Pancreas (tissue), 10 donors: ENCODE measurements around the gene SIRT2. TPM values are rescaled to one million over a fixed set of nuclear protein-coding genes. Genes with fewer than 3 reads are reported as not detected.

Source experiments
- ATAC-seq, 4 donors: fragments of 200-7000 bp; cut with Tn5 transposase; one replicate each; pipeline versions ENCODE4 v1.8.0 to v1.9.1; 2020; ENCODE audit warnings: mild to moderate bottlenecking in 4 of 4, moderate library complexity in 4 of 4
- DNase-seq, 6 donors: peaks; one replicate each; pipeline ENCODE4 v3.0.0-alpha.2; 2020
- FAIRE-seq: peaks from 2 replicates; lab custom pipeline; 2012; peaks lifted over from hg19 to GRCh38; lab: Jason Lieb, UNC
- H3K27ac ChIP-seq, 4 donors: fragments of 200-600 bp; sonication (generic); 1 replicate in 3 of 4; 2 replicates in 1 of 4; pipeline versions ENCODE4 v1.5.0 to v1.8.0; 2020
- H3K27me3 ChIP-seq, 4 donors: fragments of 200-600 bp; one replicate each; pipeline ENCODE4 v1.8.0; 2021
- H3K36me3 ChIP-seq, 3 donors: fragments of 200-600 bp; sonication (generic) in 1 of 3; one replicate each; pipeline versions ENCODE4 v1.5.0 to v1.8.0; 2020 to 2021
- H3K4me1 ChIP-seq, 3 donors: fragments of 200-600 bp; one replicate each; pipeline ENCODE4 v1.8.0; 2021
- H3K4me3 ChIP-seq, 4 donors: fragments of 200-600 bp; sonication (generic) in 2 of 4; one replicate each; pipeline versions ENCODE4 v1.5.0 to v1.8.0; 2020 to 2021
- H3K9me3 ChIP-seq, 4 donors: fragments of 200-600 bp; one replicate each; pipeline ENCODE4 v1.8.0; 2021
- WGBS, 2 donors: extraction: QIAGEN DNeasy Blood & Tissue Kit; methylation state at CpG; one replicate each; pipeline ENCODE4 v1.1.7; 2013; 5-methylcytosine and 5-hydroxymethylcytosine counted together
- intact Hi-C, 3 donors: fragments of 100-400 bp; cut with DNase I; formaldehyde crosslinking; loops; one replicate each; pipeline versions ENCODE4 v1.11.1 to v1.14.2; 2022
- polyA plus RNA-seq, 2 donors: library from polyadenylated mRNA; stranded (reverse); fragments of 200-250 nt; gene quantifications; one replicate each; pipeline ENCODE4 v1.2.3, GENCODE V29; 2013
- total RNA-seq, 6 donors: library from RNA; stranded (reverse); fragmentation: NEBNext Ultra II Directional in 4 of 6; extraction: Animal tissue kit (Norgen Biotek cat#: 25700) in 4 of 6; gene quantifications; one replicate each; pipeline versions ENCODE4 v1.2.1 to v1.2.4, GENCODE V29; 2021 to 2023
- TF ChIP-seq, protein P1 (sequence below), 4 donors: fragments of 200-600 bp; sonication (generic) in 3 of 4; IDR thresholded peaks; one replicate each; pipeline versions ENCODE4 v1.5.0 to v1.8.0; 2021; ENCODE audit warnings: antibody characterized with exemption in 4 of 4
- donor health status: healthy with polysubstance abuse.
- donor health status: DM: no; HTN: no; CAD: no; lungs with moderate emphysema.
- donor health status: DM: no; HTN: no; CAD: no.
- donor health status: control.
- donor health status: control.
- donor health status: Bipolar disorder and iron deficiency.
- donor health status: DM: yes; HTN: yes; CAD: no.
- donor health status: DM: no; HTN: no; CAD: no.
- donor health status: DM: no; HTN: no; CAD: no.
- donor health status: DM: yes; HTN: yes; CAD: no.

The SIRT2 gene
- total and polyA plus RNA-seq, 8 donors: 16.2 to 44.4 (median 19.8) TPM

DNA sequence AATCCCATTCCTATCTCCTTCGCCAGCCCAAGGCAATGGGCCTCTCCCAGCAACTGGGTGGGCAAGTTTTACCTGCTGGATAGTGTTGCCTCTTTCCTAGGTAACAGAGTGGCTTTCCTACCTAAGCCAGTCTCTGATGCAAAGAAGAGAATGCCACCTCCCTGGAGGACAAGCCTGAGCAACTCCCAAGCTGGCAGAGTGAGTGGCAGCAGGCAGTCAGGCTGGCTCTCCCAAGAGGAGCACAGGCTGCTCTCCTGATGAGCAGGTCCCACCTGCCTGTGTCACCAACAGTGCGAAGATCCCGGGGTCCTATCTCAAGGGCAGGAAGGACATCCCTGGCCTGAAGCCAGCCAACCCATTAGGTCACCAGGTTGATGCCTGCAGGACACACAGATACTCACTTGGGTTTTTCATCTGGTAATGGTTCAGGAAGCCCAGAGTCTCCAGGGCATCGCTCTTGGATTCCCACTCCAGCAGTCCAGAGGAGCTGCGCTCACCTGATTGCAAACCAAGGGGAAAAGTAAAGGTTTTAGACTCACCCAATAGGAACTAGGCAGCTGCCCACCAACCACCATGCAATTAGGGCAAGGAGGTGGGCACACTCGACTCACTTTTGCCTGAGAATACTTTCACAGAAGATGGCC, 62.3 kb downstream of the SIRT2 start:
- FAIRE-seq (no peak), DNase-seq (peak in 2 of 6 donors; percentile 53 to 58), ATAC-seq (no peak)
- Histone ChIP-seq H3K36me3 (peaks cover 3 to 59% (median 33%) of the 10 kb centered on the region in 3 donors), H3K27ac (no peak overlapping the region), H3K9me3 (no peaks in the 10 kb centered on the region), H3K27me3 (no peaks in the 10 kb centered on the region), H3K4me1 (peaks cover 22 to 45% (median 38%) of the 10 kb centered on the region in 3 donors), H3K4me3 (no peak overlapping the region)
- TF ChIP-seq, protein P1, sequence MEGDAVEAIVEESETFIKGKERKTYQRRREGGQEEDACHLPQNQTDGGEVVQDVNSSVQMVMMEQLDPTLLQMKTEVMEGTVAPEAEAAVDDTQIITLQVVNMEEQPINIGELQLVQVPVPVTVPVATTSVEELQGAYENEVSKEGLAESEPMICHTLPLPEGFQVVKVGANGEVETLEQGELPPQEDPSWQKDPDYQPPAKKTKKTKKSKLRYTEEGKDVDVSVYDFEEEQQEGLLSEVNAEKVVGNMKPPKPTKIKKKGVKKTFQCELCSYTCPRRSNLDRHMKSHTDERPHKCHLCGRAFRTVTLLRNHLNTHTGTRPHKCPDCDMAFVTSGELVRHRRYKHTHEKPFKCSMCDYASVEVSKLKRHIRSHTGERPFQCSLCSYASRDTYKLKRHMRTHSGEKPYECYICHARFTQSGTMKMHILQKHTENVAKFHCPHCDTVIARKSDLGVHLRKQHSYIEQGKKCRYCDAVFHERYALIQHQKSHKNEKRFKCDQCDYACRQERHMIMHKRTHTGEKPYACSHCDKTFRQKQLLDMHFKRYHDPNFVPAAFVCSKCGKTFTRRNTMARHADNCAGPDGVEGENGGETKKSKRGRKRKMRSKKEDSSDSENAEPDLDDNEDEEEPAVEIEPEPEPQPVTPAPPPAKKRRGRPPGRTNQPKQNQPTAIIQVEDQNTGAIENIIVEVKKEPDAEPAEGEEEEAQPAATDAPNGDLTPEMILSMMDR (IDR thresholded peaks at IDR 0.05): no peak
- intact Hi-C loops: no loop called here
- WGBS, 2 donors: 59 to 61% methylated on average over 6 of the region's 6 CpGs

DNA sequence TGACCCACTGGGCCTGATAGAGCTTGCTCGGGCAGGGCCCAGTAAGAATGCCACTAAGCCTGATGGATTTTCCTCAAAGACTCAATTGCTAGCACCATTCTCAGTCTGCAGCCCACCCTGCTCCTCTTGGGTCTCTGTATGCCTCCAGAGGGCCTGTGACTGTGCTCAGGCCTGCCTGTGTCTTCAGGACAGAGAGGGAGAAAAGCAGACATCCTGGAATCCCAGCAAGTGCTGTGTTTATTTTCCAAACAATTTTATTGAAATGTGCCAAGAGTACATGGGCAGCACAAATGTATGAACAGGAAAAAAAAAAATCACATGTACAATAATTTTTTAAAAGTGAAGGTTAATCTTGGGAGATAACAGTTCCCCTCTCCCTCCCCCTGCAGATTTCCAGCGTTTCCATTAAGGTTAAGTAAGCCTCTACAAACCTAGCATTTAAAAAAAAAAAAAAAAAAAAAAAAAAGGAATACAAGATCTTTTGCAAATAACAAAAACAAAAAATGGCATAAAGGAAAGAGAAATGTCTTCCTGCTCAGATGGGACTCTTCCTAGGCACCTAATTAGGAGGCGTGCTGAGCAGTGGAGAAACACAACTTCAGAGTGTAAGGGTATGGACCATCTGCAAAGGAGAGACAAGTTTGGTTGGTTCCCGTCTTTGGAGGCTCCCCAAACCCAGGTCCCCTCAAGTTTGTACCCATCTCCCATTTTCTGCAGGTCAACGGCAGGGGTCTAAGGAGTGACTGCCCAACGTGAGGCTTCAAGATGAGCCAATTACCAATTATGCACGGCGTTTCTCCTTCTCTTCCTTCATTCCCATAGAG, 63.0 kb downstream of the SIRT2 start:
- TF ChIP-seq, protein P1 (IDR thresholded peaks at IDR 0.05): no peak
- DNase-seq: peak in 2 of 6 donors; percentile 3 to 9
- peaks cover 3 to 52% (median 26%) of the 10 kb centered on the region in 3 donors for H3K36me3 ChIP-seq
- no peaks in the 10 kb centered on the region for H3K27me3 ChIP-seq
- peaks cover 17 to 39% (median 38%) of the 10 kb centered on the region in 3 donors for H3K4me1 ChIP-seq
- FAIRE-seq: no peak
- no peak for ATAC-seq
- intact Hi-C loops: no loop called here
- peak overlapping the region in 2 of 4 donors; percentile 40 to 47 for H3K27ac ChIP-seq
- no peaks in the 10 kb centered on the region for H3K9me3 ChIP-seq
- H3K4me3 ChIP-seq: no peak overlapping the region
- WGBS, 2 donors: 68 to 75% methylated on average over 8 of the region's 8 CpGs

DNA sequence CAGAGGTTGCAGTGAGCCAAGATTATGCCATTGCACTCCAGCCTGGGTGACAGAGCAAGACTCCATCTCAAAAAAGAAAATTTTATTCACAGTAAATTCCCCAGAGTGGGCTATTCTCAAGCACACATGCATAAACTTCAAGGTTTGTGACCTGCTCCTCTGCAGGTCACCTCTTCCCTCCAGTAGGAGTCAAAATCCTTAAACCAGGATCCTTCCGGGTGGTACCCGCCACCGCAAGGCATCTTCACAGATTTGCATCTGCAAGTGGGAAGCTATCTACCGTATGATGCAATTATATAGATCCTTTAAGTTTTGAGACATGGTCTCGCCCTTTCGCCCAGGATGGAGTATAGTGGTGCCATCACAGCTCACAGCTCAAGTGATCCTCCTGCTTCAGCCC, 64.8 kb downstream of the SIRT2 start:
- WGBS, 2 donors: 95 to 97% methylated on average over 6 of the region's 6 CpGs
- no peaks in the 10 kb centered on the region for H3K27me3 ChIP-seq
- no peak for FAIRE-seq

DNA sequence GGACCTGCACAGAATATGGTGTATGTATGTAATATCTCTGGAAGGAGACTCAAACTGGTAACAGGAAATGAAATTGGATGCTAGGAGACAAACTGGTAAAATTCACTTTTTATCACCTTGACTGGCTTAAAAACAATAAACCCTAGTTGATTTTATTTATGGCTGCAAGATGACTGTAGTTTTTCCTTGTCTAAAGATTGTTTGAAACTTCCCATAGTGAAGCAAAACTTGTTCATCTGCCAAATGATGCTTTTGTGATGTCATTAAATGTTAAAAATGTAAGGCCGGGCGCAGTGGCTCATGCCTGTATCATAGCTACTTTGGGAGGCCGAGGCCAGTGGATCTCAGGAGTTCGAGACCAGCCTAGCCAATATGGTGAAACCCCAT, 65.3 kb downstream of the SIRT2 start:
- TF ChIP-seq, protein P1 (IDR thresholded peaks at IDR 0.05): no peak
- FAIRE-seq (no peak), DNase-seq (no peak), ATAC-seq (no peak)
- no peaks in the 10 kb centered on the region for H3K27me3 ChIP-seq
- H3K9me3 ChIP-seq: no peaks in the 10 kb centered on the region
- H3K27ac ChIP-seq: no peak overlapping the region
- H3K36me3 ChIP-seq: peaks cover 3 to 42% (median 16%) of the 10 kb centered on the region in 3 donors
- 93 to 98% methylated on average over 4 of the region's 4 CpGs for WGBS, 2 donors
- H3K4me1 ChIP-seq: peaks cover 24 to 35% (median 33%) of the 10 kb centered on the region in 3 donors
- intact Hi-C loops: no loop called here
- no peak overlapping the region for H3K4me3 ChIP-seq

More for the DNA sequence above, 64.8 kb downstream of the SIRT2 start:
- DNase-seq (peak in 1 of 6 donors; percentile 19), ATAC-seq (no peak)
- H3K27ac ChIP-seq: no peak overlapping the region
- intact Hi-C loops: no loop called here
- peaks cover 24 to 37% (median 37%) of the 10 kb centered on the region in 3 donors for H3K4me1 ChIP-seq
- TF ChIP-seq, protein P1 (IDR thresholded peaks at IDR 0.05): no peak
- H3K36me3 ChIP-seq: peaks cover 3 to 43% (median 19%) of the 10 kb centered on the region in 3 donors
- H3K9me3 ChIP-seq: no peaks in the 10 kb centered on the region
- no peak overlapping the region for H3K4me3 ChIP-seq
